ENCODE measurements around the gene FAM114A2.

The FAM114A2 gene

GRCh38 chr5:154058055-154059038 is 19.6 kb upstream of the FAM114A2 start (continued):
- TF ChIP-seq ZNF280D (tag by site-specific recombination; IDR thresholded peaks at IDR 0.05) (no peak), PRDM6 (tag by site-specific recombination; IDR thresholded peaks at IDR 0.05) (peak; percentile 74; the same call in 1 of the 2 replicates), IKZF3 (tag by site-specific recombination; IDR thresholded peaks at IDR 0.05) (no peak), ZNF350 (tag by site-specific recombination; IDR thresholded peaks at IDR 0.05) (no peak), ZNF837 (tag by site-specific recombination; IDR thresholded peaks at IDR 0.05) (no peak), ZEB2 (tag by site-specific recombination; IDR thresholded peaks at IDR 0.05) (0 out of 2 replicates have a peak, but pooled peaks have one; percentile 39), ZNF791 (tag by site-specific recombination; IDR thresholded peaks at IDR 0.05) (no peak), ZNF76 (tag by site-specific recombination; IDR thresholded peaks at IDR 0.05; ENCODE audit: borderline replicate concordance, low read depth) (no peak), ZNF660 (tag by site-specific recombination; IDR thresholded peaks at IDR 0.05) (peak; percentile 95), ATF2 (tag by site-specific recombination; IDR thresholded peaks at IDR 0.05; ENCODE audit: low read depth) (no peak), ZNF629 (tag by site-specific recombination; IDR thresholded peaks at IDR 0.05) (peak; percentile 68), ZNF169 (tag by site-specific recombination; IDR thresholded peaks at IDR 0.05) (no peak), ZXDB (tag by site-specific recombination; IDR thresholded peaks at IDR 0.05) (peak; percentile 89), ZNF664 (tag by site-specific recombination; IDR thresholded peaks at IDR 0.05) (no peak), ZBTB8A (tag by site-specific recombination; IDR thresholded peaks at IDR 0.05) (no peak), ZNF544 (tag by site-specific recombination; IDR thresholded peaks at IDR 0.05) (no peak), TCF7L2 (IDR thresholded peaks at IDR 0.05; ENCODE audit: borderline replicate concordance, low read depth, low read length) (no peak), ZNF202 (tag by site-specific recombination; IDR thresholded peaks at IDR 0.05; ENCODE audit: borderline replicate concordance) (no peak), ZNF571 (tag by site-specific recombination; IDR thresholded peaks at IDR 0.05) (no peak), ZSCAN23 (tag by site-specific recombination; IDR thresholded peaks at IDR 0.05) (no peak), ZNF112 (tag by site-specific recombination; IDR thresholded peaks at IDR 0.05) (no peak), ZNF146 (tag by site-specific recombination; IDR thresholded peaks at IDR 0.05) (no peak)
